Measurements from ENCODE around the gene FAM83D.
A peak's percentile ranks its signal among the peaks of the same experiment; 100 is the strongest.

Gene FAM83D

GRCh38 chr20:38895098-38895949 lies 30.9 kb upstream of the FAM83D start:
- DNase-seq: no peak

- DNase-seq: no peak
Measured at GRCh38 chr20:38896009-38896594, 30.1 kb upstream of the FAM83D start.

- DNase-seq: no peak
Measured at GRCh38 chr20:38897267-38897666, 28.9 kb upstream of the FAM83D start.

GRCh38 chr20:38900606-38901005 lies 25.6 kb upstream of the FAM83D start:
- DNase-seq: no peak

- DNase-seq: no peak
Measured at GRCh38 chr20:38902601-38903000, 23.6 kb upstream of the FAM83D start.

GRCh38 chr20:38903335-38903734 lies 22.9 kb upstream of the FAM83D start:
- no peak for DNase-seq

- DNase-seq: no peak
Measured at GRCh38 chr20:38905375-38905774, 20.8 kb upstream of the FAM83D start.

- no peak for DNase-seq
Measured at GRCh38 chr20:38907918-38908677, 18.1 kb upstream of the FAM83D start.

GRCh38 chr20:38915355-38915754 lies 10.9 kb upstream of the FAM83D start:
- no peak for DNase-seq

GRCh38 chr20:38917657-38918056 lies 8.6 kb upstream of the FAM83D start:
- DNase-seq: no peak

GRCh38 chr20:38918172-38918571 lies 8.0 kb upstream of the FAM83D start:
- no peak for DNase-seq

- no peak for DNase-seq
Measured at GRCh38 chr20:38919683-38920082, 6.5 kb upstream of the FAM83D start.

- no peak for DNase-seq
Measured at GRCh38 chr20:38920411-38920810, 5.8 kb upstream of the FAM83D start.

GRCh38 chr20:38920851-38921250 lies 5.4 kb upstream of the FAM83D start:
- DNase-seq: no peak

- DNase-seq: no peak
Measured at GRCh38 chr20:38924718-38925117, 1.5 kb upstream of the FAM83D start.

GRCh38 chr20:38926934-38927616 lies 858 bp downstream of the FAM83D start:
- DNase-seq: no peak

- peak in 1 of 2 experiments; percentile 22 for DNase-seq
Measured at GRCh38 chr20:38927902-38928578, 1.8 kb downstream of the FAM83D start.

- no peak for DNase-seq
Measured at GRCh38 chr20:38930242-38930569, 4.0 kb downstream of the FAM83D start.

- DNase-seq: no peak
Measured at GRCh38 chr20:38931984-38932383, 5.8 kb downstream of the FAM83D start.

- no peak for DNase-seq
Measured at GRCh38 chr20:38932457-38933120, 6.4 kb downstream of the FAM83D start.

- no peak for DNase-seq
Measured at GRCh38 chr20:38934530-38934929, 8.3 kb downstream of the FAM83D start.

- no peak for DNase-seq
Measured at GRCh38 chr20:38935285-38935684, 9.1 kb downstream of the FAM83D start.

Measured in NCI-H526 (cell line).